HCT116 (cell line): Measurements from ENCODE around the gene HSF4. TPM values are rescaled to one million over a fixed set of nuclear protein-coding genes. Genes with fewer than 3 reads are reported as not detected.

Source experiments
- ATAC-seq: fragments of 200-7000 bp; cut with Tn5 transposase; 2 replicates; pipeline ENCODE4 v1.9.1; 2020; ENCODE audit warnings: mild to moderate bottlenecking, moderate library complexity
- BruUV-seq: library from RNA; stranded (reverse); fragments of 400-500 nt; replicated peaks from 2 replicates; lab custom pipeline; 2021; lab: Mats Ljungman, UMichigan
- CTCF ChIA-PET: fragments of 300-600 bp; sonication (Branson Sonifier 250); formaldehyde crosslinking; loops from one replicate; lab custom pipeline; 2021; ENCODE audit warnings: antibody characterized with exemption; lab: Charles Lee
- POLR2A ChIA-PET: fragments of 300-600, 350-600 bp; sonication (Branson Sonifier 250); formaldehyde crosslinking; loops from one replicate; lab custom pipeline; 2021; ENCODE audit warnings: antibody characterized with exemption; lab: Charles Lee
- RAD21 ChIA-PET, 2 experiments: fragments of 300-600 bp; sonication (Branson Sonifier 250); formaldehyde crosslinking; loops; one replicate each; lab custom pipeline; 2023; ENCODE audit warnings: low total read pairs in 2 of 2; ENCODE audit not compliant: uncharacterized antibody in 2 of 2, unreplicated experiment in 2 of 2, low non-redundant PET in 1 of 2; lab: Charles Lee
- DNase-seq: peaks from one replicate; pipeline ENCODE4 v3.0.0-alpha.2; 2010; ENCODE audit warnings: low read depth, low spot score
- H2AFZ ChIP-seq: fragments of 200-600 bp; shearing (Covaris generic), sonication (generic); 2 replicates; pipeline ENCODE4 v1.6.1; 2017; ENCODE audit warnings: low read depth, mixed run types, mixed read lengths, antibody characterized with exemption, low read length; ENCODE audit not compliant: poor library complexity, severe bottlenecking
- H3K27ac ChIP-seq: 2 replicates; pipeline ENCODE4 v1.5.1; 2012; ENCODE audit warnings: low read depth, low read length
- H3K27me3 ChIP-seq: fragments of 200-600 bp; sonication (generic); 2 replicates; pipeline ENCODE4 v1.6.1; 2016; ENCODE audit warnings: mixed run types, low read length, mixed read lengths; ENCODE audit not compliant: insufficient read depth
- H3K36me3 ChIP-seq, 2 experiments: fragments of 200-500 bp in 1 of 2; fragments of 200-600 bp in 1 of 2; sonication (Bioruptor generic) in 1 of 2; sonication (generic) in 1 of 2; 2 replicates each; pipeline versions ENCODE4 v1.5.1 to v1.6.1; 2014 to 2016; ENCODE audit warnings: low read length in 2 of 2, inconsistent platforms in 1 of 2, mixed read lengths in 1 of 2, mixed run types in 1 of 2; ENCODE audit not compliant: insufficient read depth in 2 of 2, control insufficient read depth in 1 of 2
- H3K4me1 ChIP-seq, 2 experiments: fragments of 200-600 bp in 1 of 2; sonication (generic) in 1 of 2; 2 replicates each; pipeline versions ENCODE4 v1.5.1 to v1.6.1; 2012 to 2017; ENCODE audit warnings: low read length in 2 of 2, inconsistent platforms in 1 of 2, mild to moderate bottlenecking in 1 of 2, mixed read lengths in 1 of 2, mixed run types in 1 of 2, moderate library complexity in 1 of 2; ENCODE audit not compliant: insufficient read depth in 2 of 2, control insufficient read depth in 1 of 2
- H3K4me2 ChIP-seq: fragments of 200-600 bp; sonication (generic); 2 replicates; pipeline ENCODE4 v1.6.1; 2017; ENCODE audit warnings: mixed run types, low read length, mixed read lengths
- H3K4me3 ChIP-seq, 2 experiments: fragments of 200-600 bp in 1 of 2; sonication (generic) in 1 of 2; replicated peaks in 1 of 2; 2 replicates each; pipeline ENCODE4 v1.5.1; 2011 to 2016; ENCODE audit warnings: low read length in 2 of 2, control low read depth in 1 of 2, low read depth in 1 of 2, mild to moderate bottlenecking in 1 of 2, mixed read lengths in 1 of 2, mixed run types in 1 of 2
- H3K79me2 ChIP-seq: fragments of 200-600 bp; sonication (generic); 2 replicates; pipeline ENCODE4 v1.6.1; 2017; ENCODE audit warnings: mild to moderate bottlenecking, mixed run types, low read length, moderate library complexity, mixed read lengths; ENCODE audit not compliant: insufficient read depth
- H3K9ac ChIP-seq: fragments of 200-600 bp; sonication (generic); 2 replicates; pipeline ENCODE4 v1.6.1; 2016; ENCODE audit warnings: low read length, mixed read lengths
- H3K9me2 ChIP-seq: fragments of 200-600 bp; sonication (generic), shearing (Covaris generic); 2 replicates; pipeline ENCODE4 v1.6.1; 2017; ENCODE audit warnings: mixed run types, mild to moderate bottlenecking, moderate library complexity; ENCODE audit not compliant: insufficient read depth
- H3K9me3 ChIP-seq, 2 experiments: fragments of 200-500 bp in 1 of 2; fragments of 200-600 bp in 1 of 2; sonication (Bioruptor generic) in 1 of 2; sonication (generic) in 1 of 2; 2 replicates each; pipeline ENCODE4 v1.6.1; 2014 to 2017; ENCODE audit warnings: low read length in 2 of 2, mixed read lengths in 2 of 2, inconsistent platforms in 1 of 2, low read depth in 1 of 2, mild to moderate bottlenecking in 1 of 2, mixed run types in 1 of 2, moderate library complexity in 1 of 2; ENCODE audit not compliant: control insufficient read depth in 1 of 2, insufficient read depth in 1 of 2
- H4K20me1 ChIP-seq: fragments of 200-600 bp; sonication (generic), shearing (Covaris generic); 2 replicates; pipeline ENCODE4 v1.6.1; 2017; ENCODE audit warnings: mixed run types, mild to moderate bottlenecking, moderate library complexity; ENCODE audit not compliant: insufficient read depth
- EGR1 ChIP-seq: IDR thresholded peaks from 2 replicates; pipeline ENCODE4 v1.6.1; 2012; ENCODE audit warnings: low read depth
- EZH2 ChIP-seq: fragments of 200-600 bp; sonication (generic); IDR thresholded peaks from 2 replicates; pipeline ENCODE4 v1.6.1; 2017; ENCODE audit warnings: antibody characterized with exemption, mixed run types
- FOSL1 ChIP-seq: IDR thresholded peaks from 2 replicates; pipeline ENCODE4 v1.6.1; 2012; ENCODE audit warnings: low read depth
- SIN3A ChIP-seq: IDR thresholded peaks from 2 replicates; pipeline ENCODE4 v1.6.1; 2012; ENCODE audit warnings: low read depth
- SRF ChIP-seq: IDR thresholded peaks from 2 replicates; pipeline ENCODE4 v1.6.1; 2012; ENCODE audit warnings: low read depth
- TCF7L2 ChIP-seq: IDR thresholded peaks from 2 replicates; pipeline ENCODE4 v1.7.0; 2011; ENCODE audit warnings: borderline replicate concordance, inconsistent platforms; ENCODE audit not compliant: insufficient read depth, insufficient read length; ENCODE audit errors: extremely low read depth
- ZNF274 ChIP-seq: fragments of 200-500 bp; sonication (Bioruptor generic); IDR thresholded peaks from 2 replicates; pipeline ENCODE4 v1.6.1; 2014; ENCODE audit warnings: mild to moderate bottlenecking, low read depth, low read length, inconsistent platforms
- intact Hi-C: fragments of 100-400 bp; cut with micrococcal nuclease; formaldehyde crosslinking; loops from 2 replicates; pipeline ENCODE4 v1.10.0; 2022
- total RNA-seq: library from RNA; stranded (reverse); gene quantifications from one replicate; pipeline ENCODE4 v1.2.1, GENCODE V29; 2021; ENCODE audit not compliant: unreplicated experiment
- TF ChIP-seq, protein P1 (sequence below): IDR thresholded peaks from 2 replicates; pipeline ENCODE4 v1.6.1; 2012

Gene HSF4
- total RNA-seq, 1 experiment from 2014 or later: 46.6 TPM

DNA sequence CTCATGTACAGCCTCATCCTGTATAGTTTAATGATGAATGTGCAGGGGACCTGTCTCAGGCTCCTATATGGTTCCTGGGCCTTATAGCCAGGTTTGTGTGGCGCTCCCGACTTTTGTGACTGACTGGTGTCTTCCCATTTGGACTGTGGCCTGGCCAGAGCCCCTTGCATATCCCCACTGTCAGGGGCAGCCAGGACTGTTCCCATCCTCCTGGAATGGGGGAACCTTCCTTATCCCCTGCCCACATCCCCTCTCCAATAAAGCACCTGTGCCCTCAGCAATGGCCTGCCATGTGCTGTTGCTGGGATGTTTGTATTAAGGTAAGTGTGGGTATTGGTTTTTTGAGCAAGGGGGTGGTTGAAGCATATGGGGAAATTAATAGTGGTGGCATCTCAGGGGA is 16.3 kb upstream of the HSF4 start (continued):
- TF ChIP-seq TCF7L2 (no peak), SRF (no peak), EGR1 (no peak), ZNF274 (no peak), SIN3A (no peak)
- TF ChIP-seq, protein P1, sequence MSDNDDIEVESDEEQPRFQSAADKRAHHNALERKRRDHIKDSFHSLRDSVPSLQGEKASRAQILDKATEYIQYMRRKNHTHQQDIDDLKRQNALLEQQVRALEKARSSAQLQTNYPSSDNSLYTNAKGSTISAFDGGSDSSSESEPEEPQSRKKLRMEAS: no peak
- TF ChIP-seq, all 23 proteins: peak for 0

DNA sequence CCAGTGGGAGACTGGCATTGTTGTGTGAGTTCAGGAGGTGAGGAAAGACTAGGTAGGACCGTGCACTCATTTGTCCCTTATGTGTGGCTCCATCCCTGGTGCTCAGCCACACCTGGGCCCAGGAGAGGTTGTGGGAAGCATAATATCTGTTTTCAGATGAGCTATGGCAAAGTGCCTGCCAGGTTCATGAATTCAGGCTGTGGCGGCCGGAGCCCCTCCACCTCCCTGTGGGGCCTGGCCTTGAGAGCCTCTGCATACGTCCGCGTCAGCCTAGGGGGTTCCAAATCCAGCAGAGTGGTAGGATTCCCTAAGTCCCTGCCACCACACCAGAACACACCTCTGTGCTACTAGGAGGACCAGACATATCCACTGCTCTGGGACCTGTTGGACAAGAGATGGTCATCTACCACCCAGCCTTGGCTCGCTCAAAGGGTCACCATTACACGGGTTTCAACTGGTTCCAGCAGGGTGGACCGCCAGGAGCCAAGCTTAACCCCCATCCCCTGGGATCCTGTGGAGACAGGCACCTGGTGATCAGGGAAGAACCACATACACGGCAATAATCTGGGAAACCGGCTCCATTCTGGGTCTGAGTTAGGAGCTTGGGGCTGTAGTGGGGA is 15.8 kb upstream of the HSF4 start:
- Histone ChIP-seq H3K9me3 (no peaks in the 10 kb centered on the region), H3K27me3 (no peaks in the 10 kb centered on the region), H3K4me3 (no peak overlapping the region), H3K4me2 (no peak overlapping the region), H3K27ac (no peak overlapping the region), H3K79me2 (no peaks in the 10 kb centered on the region), H4K20me1 (no peaks in the 10 kb centered on the region)
- BruUV-seq: no TSS peak
- CTCF ChIA-PET: interaction anchor here (0.6 kb wide), 1 partner anchor 154 kb away, joined by 5 read pairs; no protein-coding TSS in a partner anchor
- DNase-seq: no peak
- intact Hi-C loops: no loop called here
- TF ChIP-seq EZH2: no peak
- no peak for TF ChIP-seq SRF
- no peak for TF ChIP-seq FOSL1
- TF ChIP-seq, all 23 proteins: peak for 0
- H3K9me2 ChIP-seq: no peaks in the 10 kb centered on the region
- no peak overlapping the region for H3K9ac ChIP-seq
- ATAC-seq: no peak
- no peak overlapping the region for H2AFZ ChIP-seq
- ChIA-PET POLR2A (no interaction called here), RAD21 (interaction anchor here in 1 of 2 experiments (1.1 kb wide), 1 partner anchor 131 kb away, joined by 4 read pairs; no protein-coding TSS in a partner anchor)
- H3K4me1 ChIP-seq: peaks cover 3 to 18% of the 10 kb centered on the region in 2 experiments; a peak in 3 of 4 replicates
- H3K36me3 ChIP-seq: peaks cover 16 to 26% of the 10 kb centered on the region in 2 experiments; a peak in 3 of 4 replicates
